D721Med (cell line): ENCODE results near the gene IFI44L.

Experiments used
- DNase-seq: peaks from one replicate; pipeline ENCODE4 v3.0.0; 2011; ENCODE audit warnings: low spot score; ENCODE audit not compliant: insufficient read length
- FAIRE-seq: peaks from 2 replicates; lab custom pipeline; 2011; peaks lifted over from hg19 to GRCh38; lab: Jason Lieb, UNC
- CTCF ChIP-seq: IDR thresholded peaks from 2 replicates; pipeline ENCODE4 v1.5.1; 2012; ENCODE audit warnings: mild to moderate bottlenecking, control low read depth; ENCODE audit not compliant: insufficient read depth; ENCODE audit errors: missing control alignments

The IFI44L gene

DNA sequence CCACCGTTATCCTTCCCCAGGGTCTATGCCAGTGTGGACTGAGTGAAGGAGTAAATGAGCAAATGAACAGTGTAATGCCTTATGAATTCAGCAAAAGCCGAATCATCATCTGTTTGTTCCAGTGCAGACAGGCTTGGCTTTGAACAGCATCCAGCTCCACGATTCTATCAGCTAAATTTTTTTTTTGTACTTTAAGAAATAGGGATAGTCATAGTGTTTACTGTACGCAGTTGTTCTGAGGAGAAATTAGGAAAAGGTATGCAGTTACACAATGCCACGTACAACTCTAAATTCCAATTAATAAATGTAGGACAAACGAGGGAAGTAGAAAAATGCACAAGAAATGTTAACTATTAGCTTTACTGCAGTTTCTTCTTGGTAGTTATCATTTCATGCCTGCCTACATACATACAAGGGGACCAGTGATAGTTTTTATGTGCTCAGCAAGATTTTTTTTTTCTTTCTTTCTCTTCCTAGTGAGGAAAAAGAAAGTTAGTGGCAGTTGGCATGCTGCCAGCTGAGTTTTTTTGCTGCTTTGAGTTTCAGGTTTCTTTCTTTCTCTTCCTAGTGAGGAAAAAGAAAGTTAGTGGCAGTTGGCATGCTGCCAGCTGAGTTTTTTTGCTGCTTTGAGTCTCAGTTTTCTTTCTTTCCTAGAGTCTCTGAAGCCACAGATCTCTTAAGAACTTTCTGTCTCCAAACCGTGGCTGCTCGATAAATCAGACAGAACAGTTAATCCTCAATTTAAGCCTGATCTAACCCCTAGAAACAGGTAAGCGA, at the start of gene IFI44L:
Gene IFI44L, plus strand, starts transcription at position 646 of the 777 bp plus-strand sequence. CDS start 7,468 bp downstream, outside the sequence.
- no peak for DNase-seq
- TF ChIP-seq CTCF: no peak
- no peak for FAIRE-seq

DNA sequence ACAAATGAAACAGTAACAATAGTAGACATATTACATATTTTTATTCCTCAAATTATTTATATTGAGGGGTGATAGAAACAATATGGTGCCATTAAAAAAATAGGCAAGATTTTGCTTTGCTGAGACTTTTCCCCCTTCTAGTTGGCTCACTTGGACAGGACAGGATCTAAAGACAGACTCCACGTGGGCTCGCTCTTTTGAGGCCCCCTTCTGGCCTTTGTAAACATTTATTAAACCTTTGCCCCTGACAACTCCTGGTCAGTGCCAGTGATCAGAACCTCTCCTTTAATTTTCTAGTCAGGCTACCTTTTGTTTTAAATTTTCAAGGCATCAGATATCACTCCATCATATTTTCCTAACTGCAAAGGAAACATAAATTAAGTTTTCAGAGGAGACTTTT, 49.7 kb upstream of the IFI44L start:
- TF ChIP-seq CTCF: peak; percentile 6
- no peak for DNase-seq
- FAIRE-seq: no peak

GRCh38 chr1:78577257-78578100, 42.8 kb upstream of the IFI44L start:
- DNase-seq: no peak
- TF ChIP-seq CTCF: no peak
- FAIRE-seq: peak; percentile 77

DNA sequence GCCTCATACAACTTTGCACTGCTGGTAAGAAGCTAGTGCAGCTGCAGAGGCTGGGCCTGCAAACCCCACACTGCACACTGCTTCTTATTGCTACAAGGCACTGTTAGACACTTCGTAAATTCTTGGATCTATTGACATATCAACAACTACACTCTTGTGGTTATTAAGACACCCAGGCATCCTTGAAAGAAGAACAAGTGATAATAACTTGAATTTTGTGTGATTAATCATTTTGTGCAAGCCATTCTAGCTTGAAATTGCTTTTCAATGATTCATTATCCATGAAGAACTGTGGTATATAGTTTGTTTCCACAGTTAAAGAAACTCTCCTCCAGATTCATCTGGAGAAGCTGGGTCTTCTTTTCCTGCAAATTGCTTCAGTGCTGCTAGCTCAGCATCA, 33.7 kb upstream of the IFI44L start:
- no peak for TF ChIP-seq CTCF
- DNase-seq (no peak), FAIRE-seq (no peak)

DNA sequence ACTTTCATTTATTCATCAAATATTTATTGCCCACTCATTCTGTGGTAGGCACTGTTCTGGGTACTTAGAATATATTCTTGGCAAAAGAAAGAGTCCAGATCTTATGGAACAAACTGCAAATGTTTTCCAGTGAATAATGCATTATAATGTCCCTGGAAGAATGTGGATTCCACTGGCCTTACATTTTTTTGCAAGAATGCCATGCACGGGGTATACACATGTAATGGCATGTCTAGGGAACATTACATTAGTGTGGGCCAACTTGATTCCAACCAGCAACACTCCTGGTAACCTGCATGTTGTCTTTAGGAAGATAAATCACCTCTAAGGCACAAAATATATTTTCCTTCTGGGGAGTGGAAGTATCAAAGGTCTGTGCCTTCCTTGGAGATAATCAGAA, 33.0 kb upstream of the IFI44L start:
- no peak for TF ChIP-seq CTCF
- DNase-seq (no peak), FAIRE-seq (no peak)

DNA sequence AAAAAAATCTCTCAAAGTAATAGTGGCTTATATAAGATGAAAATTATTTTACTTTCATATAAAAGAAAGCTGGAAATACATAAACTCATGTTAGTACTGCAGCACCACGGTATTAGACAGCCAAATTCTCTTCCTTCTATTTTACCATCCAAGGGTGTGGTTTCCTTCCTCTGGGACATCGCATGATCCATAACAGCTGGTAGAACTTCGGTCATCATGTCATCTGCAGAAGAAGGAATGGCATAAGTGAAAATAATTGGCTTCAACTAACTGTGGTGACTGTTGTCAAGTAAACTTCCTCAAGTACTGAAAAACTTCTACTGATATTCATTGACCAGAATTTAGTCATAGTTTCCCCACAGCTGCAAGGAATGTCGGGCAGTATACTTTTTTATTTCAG, 28.3 kb upstream of the IFI44L start:
- FAIRE-seq: no peak
- DNase-seq: no peak
- TF ChIP-seq CTCF: no peak

- DNase-seq (no peak), FAIRE-seq (no peak)
- TF ChIP-seq CTCF: no peak
Measured at GRCh38 chr1:78599294-78599693, 21.0 kb upstream of the IFI44L start.
